HG03571 (cell line): ENCODE data around the gene SMPDL3A.
A peak's percentile ranks its signal among the peaks of the same experiment; 100 is the strongest.

Experiments used
- ATAC-seq: cut with Tn5 transposase; IDR thresholded peaks from one replicate; pipeline ENCODE4 v1.9.1; 2021; ENCODE audit not compliant: unreplicated experiment

The SMPDL3A gene

GRCh38 chr6:122853259-122853995 lies 64.4 kb downstream of the SMPDL3A start:
- ATAC-seq: peak; percentile 80
